H1 (cell line): ENCODE measurements around the gene SLC25A26. TPM values are rescaled to one million over a fixed set of nuclear protein-coding genes. Genes with fewer than 3 reads are reported as not detected.

Experiments used
- CTCF ChIA-PET: fragments of 300-600 bp; sonication (Branson Sonifier 250); formaldehyde crosslinking; loops from one replicate; lab custom pipeline; 2021; ENCODE audit not compliant: partially characterized antibody; lab: Charles Lee
- POLR2A ChIA-PET: fragments of 300-600 bp; sonication (Branson Sonifier 250); formaldehyde crosslinking; loops from one replicate; lab custom pipeline; 2021; ENCODE audit warnings: inconsistent platforms; ENCODE audit not compliant: partially characterized antibody; lab: Charles Lee
- DNase-seq, 2 experiments: peaks; one replicate each; pipeline versions ENCODE4 v3.0.0 to v3.0.0-alpha.2; 2010 to 2022; ENCODE audit warnings: low spot score in 2 of 2, low read depth in 1 of 2, mixed read lengths in 1 of 2
- FAIRE-seq: peaks from 2 replicates; lab custom pipeline; 2011; peaks lifted over from hg19 to GRCh38; lab: Jason Lieb, UNC
- H2AFZ ChIP-seq: 2 replicates; pipeline ENCODE4 v1.8.1; 2012; ENCODE audit warnings: low read length, inconsistent platforms
- H2AK5ac ChIP-seq: 2 replicates; pipeline ENCODE4 v1.6.1; 2013; ENCODE audit warnings: low read depth, low read length
- H2BK120ac ChIP-seq: replicated peaks from 2 replicates; pipeline ENCODE3; 2013; ENCODE audit warnings: low read depth, low read length, inconsistent platforms
- H2BK12ac ChIP-seq: 2 replicates; pipeline ENCODE4 v1.6.1; 2013; ENCODE audit warnings: low read depth, low read length
- H2BK15ac ChIP-seq: 2 replicates; pipeline ENCODE4 v1.6.1; 2013; ENCODE audit warnings: low read length
- H2BK20ac ChIP-seq: 2 replicates; pipeline ENCODE4 v1.6.1; 2013; ENCODE audit warnings: low read length
- H2BK5ac ChIP-seq: 2 replicates; pipeline ENCODE4 v1.6.1; 2013; ENCODE audit warnings: low read depth, low read length
- H3K14ac ChIP-seq: 2 replicates; pipeline ENCODE4 v1.6.1; 2013; ENCODE audit warnings: inconsistent platforms; ENCODE audit not compliant: insufficient read length
- H3K18ac ChIP-seq: 2 replicates; pipeline ENCODE4 v1.6.1; 2013; ENCODE audit warnings: low read length; ENCODE audit errors: extremely low read depth
- H3K23ac ChIP-seq: 2 replicates; pipeline ENCODE4 v1.6.1; 2013; ENCODE audit warnings: inconsistent platforms; ENCODE audit not compliant: insufficient read length
- H3K23me2 ChIP-seq: 2 replicates; pipeline ENCODE4 v1.6.1; 2013; ENCODE audit warnings: low read depth, low read length
- H3K27ac ChIP-seq: 2 replicates; pipeline ENCODE4 v1.6.1; 2011; ENCODE audit warnings: low read depth, low read length, inconsistent platforms
- H3K27me3 ChIP-seq, 4 experiments: replicated peaks in 1 of 4; 1 replicate in 1 of 4; 2 replicates in 3 of 4; pipeline versions ENCODE4 v1.6.1 to v1.8.1; 2011 to 2013; ENCODE audit warnings: low read length in 3 of 4, mild to moderate bottlenecking in 3 of 4, inconsistent platforms in 2 of 4, mixed read lengths in 2 of 4, moderate library complexity in 1 of 4; ENCODE audit not compliant: control insufficient read depth in 3 of 4, insufficient read depth in 3 of 4; ENCODE audit errors: extremely low read depth in 1 of 4
- H3K36me3 ChIP-seq, 4 experiments: 2 replicates each; pipeline versions ENCODE4 v1.6.1 to v1.8.1; 2011 to 2013; ENCODE audit warnings: mild to moderate bottlenecking in 4 of 4, low read length in 3 of 4, moderate library complexity in 2 of 4, control low read depth in 1 of 4, inconsistent platforms in 1 of 4; ENCODE audit not compliant: insufficient read depth in 4 of 4, control insufficient read depth in 2 of 4
- H3K4ac ChIP-seq: replicated peaks from 2 replicates; pipeline ENCODE3; 2013; ENCODE audit warnings: low read length, low read depth, mixed read lengths, inconsistent platforms; ENCODE audit not compliant: insufficient read length
- H3K4me1 ChIP-seq, 4 experiments: replicated peaks in 1 of 4; 1 replicate in 1 of 4; 2 replicates in 3 of 4; pipeline versions ENCODE4 v1.6.1 to v1.8.1; 2011 to 2013; ENCODE audit warnings: low read length in 3 of 4, inconsistent platforms in 2 of 4, mixed read lengths in 1 of 4; ENCODE audit not compliant: insufficient read depth in 4 of 4, control insufficient read depth in 3 of 4
- H3K4me2 ChIP-seq, 2 experiments: 2 replicates each; pipeline versions ENCODE4 v1.6.1 to v1.8.1; 2011 to 2013; ENCODE audit warnings: low read depth in 2 of 2, low read length in 2 of 2, control low read depth in 1 of 2, inconsistent platforms in 1 of 2, mild to moderate bottlenecking in 1 of 2; ENCODE audit not compliant: insufficient read depth in 1 of 2
- H3K4me3 ChIP-seq, 4 experiments: fragments of 200-600, 300-600 bp in 1 of 4; sonication (generic), shearing (Covaris generic), sonication (Bioruptor Twin) in 1 of 4; 2 replicates each; pipeline versions ENCODE4 v1.5.1 to v1.8.1; 2011 to 2016; ENCODE audit warnings: low read length in 4 of 4, low read depth in 3 of 4, control low read depth in 2 of 4, inconsistent platforms in 2 of 4, mild to moderate bottlenecking in 2 of 4, mixed read lengths in 1 of 4, moderate library complexity in 1 of 4; ENCODE audit not compliant: insufficient read depth in 2 of 4; ENCODE audit errors: extremely low read depth in 1 of 4
- H3K56ac ChIP-seq: replicated peaks from 2 replicates; pipeline ENCODE3; 2013; ENCODE audit warnings: low read depth, mild to moderate bottlenecking, mixed read lengths, low read length, inconsistent platforms; ENCODE audit not compliant: insufficient read length
- H3K79me1 ChIP-seq: 2 replicates; pipeline ENCODE4 v1.6.1; 2013; ENCODE audit warnings: low read depth, low read length, control low read depth
- H3K79me2 ChIP-seq, 2 experiments: 2 replicates each; pipeline versions ENCODE4 v1.6.1 to v1.8.1; 2012 to 2013; ENCODE audit warnings: low read length in 2 of 2, mild to moderate bottlenecking in 2 of 2, inconsistent platforms in 1 of 2; ENCODE audit not compliant: insufficient read depth in 2 of 2, control insufficient read depth in 1 of 2
- H3K9ac ChIP-seq, 4 experiments: replicated peaks in 1 of 4; 1 replicate in 1 of 4; 2 replicates in 3 of 4; pipeline versions ENCODE4 v1.6.1 to v1.8.1; 2011 to 2013; ENCODE audit warnings: low read depth in 3 of 4, low read length in 3 of 4, control low read depth in 2 of 4, mild to moderate bottlenecking in 2 of 4, moderate library complexity in 2 of 4, inconsistent platforms in 1 of 4; ENCODE audit errors: extremely low read depth in 1 of 4
- H3K9me3 ChIP-seq, 2 experiments: 2 replicates each; pipeline versions ENCODE4 v1.6.1 to v1.8.1; 2012 to 2013; ENCODE audit warnings: mild to moderate bottlenecking in 2 of 2, moderate library complexity in 2 of 2, control low read depth in 1 of 2, inconsistent platforms in 1 of 2, low read depth in 1 of 2, low read length in 1 of 2, mixed read lengths in 1 of 2; ENCODE audit not compliant: insufficient read depth in 2 of 2
- H4K20me1 ChIP-seq, 2 experiments: replicated peaks in 1 of 2; 2 replicates each; pipeline versions ENCODE3 to v1.8.1; 2011 to 2013; ENCODE audit warnings: inconsistent platforms in 2 of 2, low read length in 2 of 2, mild to moderate bottlenecking in 1 of 2; ENCODE audit not compliant: insufficient read depth in 2 of 2, control insufficient read depth in 1 of 2
- H4K5ac ChIP-seq: 2 replicates; pipeline ENCODE4 v1.6.1; 2013; ENCODE audit warnings: low read length, low read depth, mixed read lengths, inconsistent platforms; ENCODE audit not compliant: insufficient read length
- H4K8ac ChIP-seq: 2 replicates; pipeline ENCODE4 v1.8.0; 2013; ENCODE audit warnings: mild to moderate bottlenecking, moderate library complexity, low read length, inconsistent platforms; ENCODE audit not compliant: insufficient read depth; ENCODE audit errors: extremely low read depth
- H4K91ac ChIP-seq: replicated peaks from 2 replicates; pipeline ENCODE3; 2013; ENCODE audit warnings: low read length, mixed read lengths, inconsistent platforms; ENCODE audit not compliant: insufficient read length
- CBX5 ChIP-seq: fragments of 300-800, 300-1000 bp; sonication (generic); IDR thresholded peaks from 2 replicates; pipeline ENCODE4 v1.7.1; 2016; ENCODE audit warnings: antibody characterized with exemption, low read length, low read depth
- CTBP2 ChIP-seq: IDR thresholded peaks from 2 replicates; pipeline ENCODE4 v1.7.0; 2011; ENCODE audit warnings: borderline replicate concordance, mild to moderate bottlenecking, moderate library complexity, mixed read lengths, low read length; ENCODE audit not compliant: insufficient read depth, insufficient read length
- CTCF ChIP-seq, 3 experiments: IDR thresholded peaks; 1 replicate in 2 of 3; 2 replicates in 1 of 3; pipeline versions ENCODE4 v1.5.1 to v1.6.1; 2011; ENCODE audit warnings: low read length in 3 of 3, mild to moderate bottlenecking in 3 of 3, inconsistent platforms in 2 of 3, low read depth in 1 of 3, moderate library complexity in 1 of 3; ENCODE audit not compliant: insufficient read depth in 1 of 3; ENCODE audit errors: control extremely low read depth in 1 of 3
- FOSL1 ChIP-seq: IDR thresholded peaks from 2 replicates; pipeline ENCODE4 v1.6.1; 2011; ENCODE audit warnings: mild to moderate bottlenecking, low read depth, low read length, moderate library complexity; ENCODE audit not compliant: insufficient read depth
- JUN ChIP-seq: IDR thresholded peaks from 2 replicates; pipeline ENCODE4 v1.6.1; 2011; ENCODE audit warnings: low read depth, mild to moderate bottlenecking, improper control_type of control experiment, low read length
- POLR2A ChIP-seq, 2 experiments: IDR thresholded peaks; 1 replicate in 1 of 2; 2 replicates in 1 of 2; pipeline ENCODE4 v1.6.1; 2011; ENCODE audit warnings: low read depth in 2 of 2, low read length in 2 of 2, mild to moderate bottlenecking in 2 of 2; ENCODE audit errors: control extremely low read depth in 1 of 2
- POLR2AphosphoS5 ChIP-seq: IDR thresholded peaks from 2 replicates; pipeline ENCODE4 v1.6.1; 2011; ENCODE audit warnings: low read depth, low read length
- RBBP5 ChIP-seq: IDR thresholded peaks from 2 replicates; pipeline ENCODE4 v1.7.1; 2012; ENCODE audit warnings: low read depth, mild to moderate bottlenecking, inconsistent platforms, low read length, moderate library complexity, borderline replicate concordance
- SP2 ChIP-seq: IDR thresholded peaks from 2 replicates; pipeline ENCODE4 v1.6.1; 2012; ENCODE audit warnings: mild to moderate bottlenecking, low read length, inconsistent platforms
- SP4 ChIP-seq: IDR thresholded peaks from 2 replicates; pipeline ENCODE4 v1.6.1; 2012; ENCODE audit warnings: low read length, inconsistent platforms
- SUZ12 ChIP-seq: fragments of 200-600 bp; sonication (generic); IDR thresholded peaks from 2 replicates; pipeline ENCODE4 v1.6.1; 2012; ENCODE audit warnings: mild to moderate bottlenecking, inconsistent platforms, low read length, moderate library complexity, mixed read lengths
- WGBS, 2 experiments: shearing (Covaris generic) in 1 of 2; methylation state at CpG; one replicate each; pipeline versions ENCODE4 v1.1.6 to v1.1.7; 2013 to 2015; ENCODE audit warnings: low lambda C conversion rate in 2 of 2, mixed read lengths in 2 of 2, inconsistent platforms in 1 of 2, low coverage in 1 of 2, missing lambda C conversion rate in 1 of 2; ENCODE audit not compliant: insufficient replicate concordance in 2 of 2, insufficient coverage in 1 of 2, insufficient read length in 1 of 2; ENCODE audit errors: extremely low coverage in 1 of 2, missing lambda C conversion rate in 1 of 2; 5-methylcytosine and 5-hydroxymethylcytosine counted together
- polyA plus RNA-seq, 7 experiments: library from polyadenylated mRNA; depleted of rRNA in 3 of 7; stranded (reverse) in 5 of 7; unstranded in 2 of 7; fragments of >200 nt in 5 of 7; fragments of 200-250 nt in 2 of 7; gene quantifications; 1 replicate in 5 of 7; 2 replicates in 1 of 7; 4 replicates in 1 of 7; pipeline versions ENCODE4 v1.2.1 to v1.2.3, GENCODE V29; 2011 to 2013; ENCODE audit warnings: missing spikeins in 2 of 7, mixed read lengths in 2 of 7
- total RNA-seq: library from RNA; stranded (reverse); fragmentation: NEBNext Ultra II Directional; extraction: Animal tissue kit (Norgen Biotek cat#: 25700); gene quantifications from 2 replicates; pipeline ENCODE4 v1.2.1, GENCODE V29; 2021
- TF ChIP-seq, protein P1 (sequence below): IDR thresholded peaks from 2 replicates; pipeline ENCODE4 v1.6.1; 2011; ENCODE audit warnings: low read depth, mild to moderate bottlenecking, low read length; ENCODE audit not compliant: insufficient read depth

Gene SLC25A26
- total and polyA plus RNA-seq, 2 of the 8 experiments (the other 6 are each of a cell fraction or from before 2014, with no cell fraction given): 30.0 to 37.0 TPM

DNA sequence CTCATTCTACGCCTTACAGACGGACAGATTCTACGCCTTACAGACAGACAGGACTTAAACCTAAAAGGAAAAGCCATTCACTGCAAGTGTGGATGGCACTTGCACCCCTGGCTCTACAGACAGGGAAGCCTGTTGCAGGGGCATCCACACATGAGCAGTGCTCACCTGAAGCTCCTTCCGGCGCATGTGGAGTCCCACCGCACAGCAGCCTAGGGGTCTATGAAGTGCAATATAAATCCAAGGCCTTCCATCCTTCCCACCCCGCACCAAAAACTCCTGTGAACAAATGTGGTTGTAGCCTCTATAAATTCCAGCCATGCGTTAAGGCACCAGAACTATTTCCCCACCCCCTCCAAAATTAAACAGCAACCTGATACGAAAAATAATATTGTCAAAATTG is 158.8 kb downstream of the SLC25A26 start:
- Histone ChIP-seq H3K4me3 (no peak overlapping the region), H2AFZ (no peak overlapping the region), H4K20me1 (peaks cover 3 to 11% of the 10 kb centered on the region in 2 experiments), H3K4me2 (no peak overlapping the region), H2BK20ac (no peak overlapping the region), H4K5ac (no peak overlapping the region), H3K18ac (no peak overlapping the region), H2BK12ac (no peak overlapping the region), H2AK5ac (no peak overlapping the region), H2BK5ac (no peak overlapping the region; the same call in 1 of the 2 replicates), H3K4ac (no peak overlapping the region), H3K27ac (no peak overlapping the region), H3K36me3 (peaks cover 45 to 81% (median 71%) of the 10 kb centered on the region in 4 experiments), H3K56ac (no peak overlapping the region), H2BK15ac (no peak overlapping the region), H3K79me1 (no peaks in the 10 kb centered on the region), H3K9me3 (no peaks in the 10 kb centered on the region), H2BK120ac (no peak overlapping the region), H4K8ac (no peak overlapping the region), H3K79me2 (no peaks in the 10 kb centered on the region), H3K23ac (no peak overlapping the region), H4K91ac (no peak overlapping the region), H3K14ac (no peak overlapping the region), H3K4me1 (no peaks in the 10 kb centered on the region), H3K23me2 (no peaks in the 10 kb centered on the region), H3K9ac (no peak overlapping the region), H3K27me3 (no peaks in the 10 kb centered on the region)
- FAIRE-seq (no peak), DNase-seq (no peak)
- ChIA-PET POLR2A (no interaction called here), CTCF (interaction anchor here (1.9 to 4.5 kb wide), 5 partner anchors 13 to 126 kb away, joined by 6 to 30 read pairs (median 14); no protein-coding TSS in a partner anchor)
- WGBS, 2 experiments: 91% methylated on average over 9 of the region's 9 CpGs; no CpG with 5 or more reads in 1 of the 2 experiments
- TF ChIP-seq SP2 (no peak), POLR2A (IDR thresholded peaks at IDR 0.05; ENCODE audit: control extremely low read depth in 1 of 2, low read depth in 2 of 2, low read length in 2 of 2) (no peak), FOSL1 (no peak), SUZ12 (no peak), CTBP2 (no peak), CTCF (IDR thresholded peaks at IDR 0.05; ENCODE audit: control extremely low read depth in 1 of 3, insufficient read depth in 1 of 3, low read depth in 1 of 3, low read length in 3 of 3) (no peak), JUN (no peak), CBX5 (no peak), RBBP5 (no peak), SP4 (no peak), POLR2AphosphoS5 (no peak)
- TF ChIP-seq, protein P1, sequence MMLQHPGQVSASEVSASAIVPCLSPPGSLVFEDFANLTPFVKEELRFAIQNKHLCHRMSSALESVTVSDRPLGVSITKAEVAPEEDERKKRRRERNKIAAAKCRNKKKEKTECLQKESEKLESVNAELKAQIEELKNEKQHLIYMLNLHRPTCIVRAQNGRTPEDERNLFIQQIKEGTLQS: no peak
